Neural cell (in vitro differentiated cells): ENCODE data around the gene RPA3. TPM values are rescaled to one million over a fixed set of nuclear protein-coding genes. Genes with fewer than 3 reads are reported as not detected.

Experiments
- H2AFZ ChIP-seq: fragments of 200-600, 300-800 bp; sonication (generic), shearing (Covaris generic); 2 replicates; pipeline ENCODE4 v1.6.0; 2014; ENCODE audit warnings: low read depth, mild to moderate bottlenecking, antibody characterized with exemption, low read length, moderate library complexity
- H3F3A ChIP-seq: fragments of 200-600 bp; shearing (Covaris generic); 2 replicates; pipeline ENCODE4 v1.6.1; 2016; ENCODE audit warnings: mild to moderate bottlenecking, moderate library complexity, mixed read lengths, antibody characterized with exemption, low read length; ENCODE audit not compliant: insufficient read depth, poor library complexity, severe bottlenecking
- H3K27ac ChIP-seq: fragments of 200-600, 300-800 bp; sonication (generic), shearing (Covaris generic); 2 replicates; pipeline ENCODE4 v1.5.1; 2014; ENCODE audit warnings: mild to moderate bottlenecking, low read length, moderate library complexity
- H3K27me3 ChIP-seq: fragments of 300-800, 200-600 bp; sonication (generic), shearing (Covaris generic); 2 replicates; pipeline ENCODE4 v1.6.0; 2014; ENCODE audit warnings: mild to moderate bottlenecking, low read depth, low read length, moderate library complexity; ENCODE audit not compliant: insufficient read depth
- H3K36me3 ChIP-seq: fragments of 300-800, 200-600 bp; sonication (generic), shearing (Covaris generic); 2 replicates; pipeline ENCODE4 v1.5.1; 2014; ENCODE audit warnings: mild to moderate bottlenecking, antibody characterized with exemption, low read length, moderate library complexity; ENCODE audit not compliant: insufficient read depth
- H3K4me2 ChIP-seq: fragments of 300-800, 200-600 bp; sonication (generic), shearing (Covaris generic); 2 replicates; pipeline ENCODE4 v1.6.0; 2014; ENCODE audit warnings: mild to moderate bottlenecking, low read length
- H3K4me3 ChIP-seq: fragments of 300-800, 200-600 bp; sonication (generic), shearing (Covaris generic); 2 replicates; pipeline ENCODE4 v1.5.1; 2014; ENCODE audit warnings: mild to moderate bottlenecking, low read length, moderate library complexity
- H3K79me2 ChIP-seq: fragments of 200-600 bp; shearing (Covaris generic); replicated peaks from 2 replicates; pipeline ENCODE4 v1.6.0; 2014; ENCODE audit warnings: mild to moderate bottlenecking, low read length, moderate library complexity; ENCODE audit not compliant: insufficient read depth
- H3K9ac ChIP-seq: fragments of 300-800, 200-600 bp; sonication (generic), shearing (Covaris generic); 2 replicates; pipeline ENCODE4 v1.6.1; 2016; ENCODE audit warnings: mild to moderate bottlenecking, low read length, mixed read lengths
- H3K9me2 ChIP-seq: fragments of 200-600 bp; shearing (Covaris generic); 2 replicates; pipeline ENCODE4 v1.6.1; 2016; ENCODE audit warnings: mild to moderate bottlenecking, low read length, mixed read lengths; ENCODE audit not compliant: insufficient read depth
- H3K9me3 ChIP-seq: fragments of 200-600, 300-800 bp; sonication (generic), shearing (Covaris generic); 2 replicates; pipeline ENCODE4 v1.6.1; 2016; ENCODE audit warnings: mild to moderate bottlenecking, mixed run types, low read length, moderate library complexity, mixed read lengths
- H4K20me1 ChIP-seq: fragments of 200-600 bp; shearing (Covaris generic); 2 replicates; pipeline ENCODE4 v1.6.1; 2016; ENCODE audit warnings: mild to moderate bottlenecking, mixed run types; ENCODE audit not compliant: insufficient read depth
- CTCF ChIP-seq: fragments of 450-650 bp; IDR thresholded peaks from 2 replicates; pipeline ENCODE4 v1.5.1; 2014; ENCODE audit warnings: antibody characterized with exemption, mild to moderate bottlenecking, moderate library complexity; ENCODE audit not compliant: poor library complexity, severe bottlenecking
- EP300 ChIP-seq: fragments of 450-650 bp; conservative IDR thresholded peaks from 2 replicates; pipeline ENCODE4 v1.6.1; 2014; ENCODE audit warnings: antibody characterized with exemption, mild to moderate bottlenecking, moderate library complexity; ENCODE audit not compliant: poor library complexity, severe bottlenecking
- EZH2 ChIP-seq: fragments of 200-600, 300-800 bp; shearing (Covaris generic), sonication (generic); IDR thresholded peaks from 2 replicates; pipeline ENCODE4 v1.6.1; 2014; ENCODE audit warnings: antibody characterized with exemption, low read length, borderline replicate concordance, mild to moderate bottlenecking; ENCODE audit not compliant: insufficient read depth, poor library complexity, severe bottlenecking
- MXI1 ChIP-seq: fragments of 450-650 bp; conservative IDR thresholded peaks from 2 replicates; pipeline ENCODE4 v1.6.1; 2014; ENCODE audit warnings: antibody characterized with exemption, mild to moderate bottlenecking; ENCODE audit not compliant: poor library complexity, severe bottlenecking
- POLR2AphosphoS5 ChIP-seq: IDR thresholded peaks from 2 replicates; pipeline ENCODE4 v1.6.1; 2012
- RAD21 ChIP-seq: fragments of 450-650 bp; conservative IDR thresholded peaks from 2 replicates; pipeline ENCODE4 v1.6.1; 2014; ENCODE audit warnings: antibody characterized with exemption, mild to moderate bottlenecking, moderate library complexity
- REST ChIP-seq: IDR thresholded peaks from 2 replicates; pipeline ENCODE4 v1.6.1; 2012; ENCODE audit warnings: borderline replicate concordance
- SMC3 ChIP-seq: fragments of 450-650 bp; conservative IDR thresholded peaks from 2 replicates; pipeline ENCODE4 v1.6.1; 2014; ENCODE audit warnings: antibody characterized with exemption, mild to moderate bottlenecking, moderate library complexity; ENCODE audit not compliant: poor library complexity
- TAF1 ChIP-seq: IDR thresholded peaks from 2 replicates; pipeline ENCODE4 v1.6.1; 2012; ENCODE audit warnings: low read depth
- polyA plus RNA-seq: library from polyadenylated mRNA; depleted of rRNA; stranded (reverse); fragments of >200 nt; gene quantifications from 2 replicates; pipeline ENCODE4 v1.2.3, GENCODE V29; 2014

Gene RPA3
- polyA plus RNA-seq, 1 donor from 2014 or later = 50.1 TPM

GRCh38 chr7:7750571-7751242 is 32.3 kb upstream of the RPA3 start:
- H2AFZ ChIP-seq = no peak overlapping the region
- H3K79me2 ChIP-seq = no peaks in the 10 kb centered on the region
- H3K9ac ChIP-seq = no peak overlapping the region
- H3K36me3 ChIP-seq = no peaks in the 10 kb centered on the region
- no peak overlapping the region for H3K4me3 ChIP-seq
- H3K27ac ChIP-seq = no peak overlapping the region
- H3K9me3 ChIP-seq = no peaks in the 10 kb centered on the region
- H3K9me2 ChIP-seq = no peaks in the 10 kb centered on the region
- H3K27me3 ChIP-seq = no peaks in the 10 kb centered on the region
- H3K4me2 ChIP-seq = no peak overlapping the region
- H3F3A ChIP-seq = no peaks in the 10 kb centered on the region
- H4K20me1 ChIP-seq = no peaks in the 10 kb centered on the region
- TF ChIP-seq EP300 (no peak), TAF1 (no peak), MXI1 (no peak), POLR2AphosphoS5 (no peak), REST (no peak), CTCF (no peak), SMC3 (no peak), RAD21 (no peak), EZH2 (no peak)

- no peak overlapping the region for H3K27ac ChIP-seq
- H3K79me2 ChIP-seq = no peaks in the 10 kb centered on the region
- H3K4me3 ChIP-seq = no peak overlapping the region
- no peaks in the 10 kb centered on the region for H3K27me3 ChIP-seq
- H3K9me3 ChIP-seq = no peaks in the 10 kb centered on the region
- no peaks in the 10 kb centered on the region for H3K36me3 ChIP-seq
- H3K9me2 ChIP-seq = no peaks in the 10 kb centered on the region
- no peak overlapping the region for H3K4me2 ChIP-seq
- TF ChIP-seq EZH2 (no peak), CTCF (no peak), REST (no peak), EP300 (no peak), TAF1 (no peak), SMC3 (no peak), POLR2AphosphoS5 (no peak), MXI1 (no peak), RAD21 (no peak)
- no peaks in the 10 kb centered on the region for H4K20me1 ChIP-seq
- H2AFZ ChIP-seq = no peak overlapping the region
- H3F3A ChIP-seq = no peaks in the 10 kb centered on the region
- H3K9ac ChIP-seq = no peak overlapping the region
Measured at GRCh38 chr7:7746458-7746857, 28.1 kb upstream of the RPA3 start.
